Left lung (tissue), 10 donors: ENCODE results near the gene PCSK1. TPM values are rescaled to one million over a fixed set of nuclear protein-coding genes. Genes with fewer than 3 reads are reported as not detected.

ENCODE experiments used
- ATAC-seq: fragments of 200-7000 bp; cut with Tn5 transposase; one replicate; pipeline ENCODE4 v1.9.1; 2020; ENCODE audit warnings: moderate library complexity
- DNase-seq, 4 donors: peaks; one replicate each; pipeline ENCODE4 v3.0.0-alpha.2; 2013 to 2020
- H3K27ac ChIP-seq, 2 donors: fragments of 200-600 bp; sonication (generic) in 1 of 2; one replicate each; pipeline versions ENCODE4 v1.5.0 to v1.8.0; 2020 to 2021
- H3K27me3 ChIP-seq, 2 donors: fragments of 200-600 bp; sonication (generic) in 1 of 2; one replicate each; pipeline versions ENCODE4 v1.5.0 to v1.8.0; 2020 to 2021
- H3K36me3 ChIP-seq, 2 donors: fragments of 200-600 bp; sonication (generic) in 1 of 2; one replicate each; pipeline versions ENCODE4 v1.5.0 to v1.8.0; 2020 to 2021
- H3K4me1 ChIP-seq, 2 donors: fragments of 200-600 bp; one replicate each; pipeline ENCODE4 v1.8.0; 2021
- H3K4me3 ChIP-seq, 2 donors: fragments of 200-600 bp; sonication (generic) in 1 of 2; one replicate each; pipeline versions ENCODE4 v1.5.0 to v1.8.0; 2020 to 2021; ENCODE audit warnings: mild to moderate bottlenecking in 1 of 2
- H3K9me3 ChIP-seq, 2 donors: fragments of 200-600 bp; sonication (generic) in 1 of 2; one replicate each; pipeline versions ENCODE4 v1.5.0 to v1.8.0; 2020 to 2021
- CTCF ChIP-seq, 2 donors: fragments of 200-600 bp; sonication (generic) in 1 of 2; IDR thresholded peaks; one replicate each; pipeline versions ENCODE4 v1.5.0 to v1.8.0; 2021; ENCODE audit warnings: antibody characterized with exemption in 2 of 2
- intact Hi-C, 2 donors: fragments of 100-400 bp; cut with DNase I; formaldehyde crosslinking; loops; one replicate each; pipeline versions ENCODE4 v1.11.2 to v1.14.2; 2022
- polyA plus RNA-seq, 6 donors: library from polyadenylated mRNA; unstranded; fragments of 120-200 nt; gene quantifications; one replicate each; pipeline ENCODE4 v1.2.1, GENCODE V29; 2013; ENCODE audit not compliant: insufficient read length in 6 of 6
- total RNA-seq, 2 donors: library from RNA; stranded (reverse); fragmentation: NEBNext Ultra II Directional; extraction: Animal tissue kit (Norgen Biotek cat#: 25700); gene quantifications; one replicate each; pipeline ENCODE4 v1.2.1, GENCODE V29; 2021
- donor health status: DM: no; HTN: yes; CAD: no.
- donor health status: DM: no; HTN: no; CAD: no.

The PCSK1 gene
- total and polyA plus RNA-seq, 8 donors = 0.15 to 0.93 (median 0.50) TPM

GRCh38 chr5:96474073-96474472, 41.0 kb upstream of the PCSK1 start:
- Histone ChIP-seq H3K4me3 (no peak overlapping the region), H3K27ac (no peak overlapping the region), H3K36me3 (no peaks in the 10 kb centered on the region), H3K27me3 (no peaks in the 10 kb centered on the region), H3K9me3 (no peaks in the 10 kb centered on the region), H3K4me1 (no peaks in the 10 kb centered on the region)
- no peak for TF ChIP-seq CTCF (IDR thresholded peaks at IDR 0.05)
- DNase-seq (no peak), ATAC-seq (no peak)
- intact Hi-C loops = no loop called here

- H3K4me3 ChIP-seq = no peak overlapping the region
- intact Hi-C loops = no loop called here
- DNase-seq = no peak
- H3K27me3 ChIP-seq = no peaks in the 10 kb centered on the region
- ATAC-seq = no peak
- H3K4me1 ChIP-seq = no peaks in the 10 kb centered on the region
- no peak overlapping the region for H3K27ac ChIP-seq
- no peaks in the 10 kb centered on the region for H3K36me3 ChIP-seq
- no peak for TF ChIP-seq CTCF (IDR thresholded peaks at IDR 0.05)
- H3K9me3 ChIP-seq = no peaks in the 10 kb centered on the region
Measured at GRCh38 chr5:96473155-96473554, 40.1 kb upstream of the PCSK1 start.

GRCh38 chr5:96470785-96471184, 37.7 kb upstream of the PCSK1 start:
- no peak overlapping the region for H3K4me3 ChIP-seq
- TF ChIP-seq CTCF (IDR thresholded peaks at IDR 0.05) = no peak
- ATAC-seq (no peak), DNase-seq (no peak)
- no peak overlapping the region for H3K27ac ChIP-seq
- H3K9me3 ChIP-seq = no peaks in the 10 kb centered on the region
- H3K4me1 ChIP-seq = no peaks in the 10 kb centered on the region
- intact Hi-C loops = no loop called here
- H3K27me3 ChIP-seq = no peaks in the 10 kb centered on the region
- no peaks in the 10 kb centered on the region for H3K36me3 ChIP-seq

- Histone ChIP-seq H3K27me3 (no peaks in the 10 kb centered on the region), H3K36me3 (no peaks in the 10 kb centered on the region), H3K9me3 (no peaks in the 10 kb centered on the region), H3K4me1 (no peaks in the 10 kb centered on the region), H3K27ac (no peak overlapping the region), H3K4me3 (no peak overlapping the region)
- intact Hi-C loops = no loop called here
- TF ChIP-seq CTCF (IDR thresholded peaks at IDR 0.05) = no peak
- DNase-seq = no peak
- no peak for ATAC-seq
Measured at GRCh38 chr5:96468956-96469355, 35.9 kb upstream of the PCSK1 start.

- no peaks in the 10 kb centered on the region for H3K27me3 ChIP-seq
- no peak overlapping the region for H3K4me3 ChIP-seq
- DNase-seq (no peak), ATAC-seq (no peak)
- H3K36me3 ChIP-seq = no peaks in the 10 kb centered on the region
- TF ChIP-seq CTCF (IDR thresholded peaks at IDR 0.05) = no peak
- no peak overlapping the region for H3K27ac ChIP-seq
- intact Hi-C loops = no loop called here
- no peaks in the 10 kb centered on the region for H3K4me1 ChIP-seq
- no peaks in the 10 kb centered on the region for H3K9me3 ChIP-seq
Measured at GRCh38 chr5:96463091-96463490, 30.0 kb upstream of the PCSK1 start.
